HCT116 (cell line): ENCODE results near the gene C9orf152. TPM values are rescaled to one million over a fixed set of nuclear protein-coding genes. Genes with fewer than 3 reads are reported as not detected.
"Not testable (repeated sequence)": the region's sequence is repeated elsewhere in the genome, so short reads cannot be mapped to it uniquely, and the experiment has no call there.

Experiments used
- ATAC-seq: fragments of 200-7000 bp; cut with Tn5 transposase; 2 replicates; pipeline ENCODE4 v1.9.1; 2020; ENCODE audit warnings: mild to moderate bottlenecking, moderate library complexity
- BruUV-seq: library from RNA; stranded (reverse); fragments of 400-500 nt; replicated peaks from 2 replicates; lab custom pipeline; 2021; lab: Mats Ljungman, UMichigan
- CTCF ChIA-PET: fragments of 300-600 bp; sonication (Branson Sonifier 250); formaldehyde crosslinking; loops from one replicate; lab custom pipeline; 2021; ENCODE audit warnings: antibody characterized with exemption; lab: Charles Lee
- POLR2A ChIA-PET: fragments of 300-600, 350-600 bp; sonication (Branson Sonifier 250); formaldehyde crosslinking; loops from one replicate; lab custom pipeline; 2021; ENCODE audit warnings: antibody characterized with exemption; lab: Charles Lee
- RAD21 ChIA-PET, 2 experiments: fragments of 300-600 bp; sonication (Branson Sonifier 250); formaldehyde crosslinking; loops; one replicate each; lab custom pipeline; 2023; ENCODE audit warnings: low total read pairs in 2 of 2; ENCODE audit not compliant: uncharacterized antibody in 2 of 2, unreplicated experiment in 2 of 2, low non-redundant PET in 1 of 2; lab: Charles Lee
- DNase-seq: peaks from one replicate; pipeline ENCODE4 v3.0.0-alpha.2; 2010; ENCODE audit warnings: low read depth, low spot score
- H2AFZ ChIP-seq: fragments of 200-600 bp; shearing (Covaris generic), sonication (generic); 2 replicates; pipeline ENCODE4 v1.6.1; 2017; ENCODE audit warnings: low read depth, mixed run types, mixed read lengths, antibody characterized with exemption, low read length; ENCODE audit not compliant: poor library complexity, severe bottlenecking
- H3K27ac ChIP-seq: 2 replicates; pipeline ENCODE4 v1.5.1; 2012; ENCODE audit warnings: low read depth, low read length
- H3K27me3 ChIP-seq: fragments of 200-600 bp; sonication (generic); 2 replicates; pipeline ENCODE4 v1.6.1; 2016; ENCODE audit warnings: mixed run types, low read length, mixed read lengths; ENCODE audit not compliant: insufficient read depth
- H3K36me3 ChIP-seq, 2 experiments: fragments of 200-500 bp in 1 of 2; fragments of 200-600 bp in 1 of 2; sonication (Bioruptor generic) in 1 of 2; sonication (generic) in 1 of 2; 2 replicates each; pipeline versions ENCODE4 v1.5.1 to v1.6.1; 2014 to 2016; ENCODE audit warnings: low read length in 2 of 2, inconsistent platforms in 1 of 2, mixed read lengths in 1 of 2, mixed run types in 1 of 2; ENCODE audit not compliant: insufficient read depth in 2 of 2, control insufficient read depth in 1 of 2
- H3K4me1 ChIP-seq, 2 experiments: fragments of 200-600 bp in 1 of 2; sonication (generic) in 1 of 2; 2 replicates each; pipeline versions ENCODE4 v1.5.1 to v1.6.1; 2012 to 2017; ENCODE audit warnings: low read length in 2 of 2, inconsistent platforms in 1 of 2, mild to moderate bottlenecking in 1 of 2, mixed read lengths in 1 of 2, mixed run types in 1 of 2, moderate library complexity in 1 of 2; ENCODE audit not compliant: insufficient read depth in 2 of 2, control insufficient read depth in 1 of 2
- H3K4me2 ChIP-seq: fragments of 200-600 bp; sonication (generic); 2 replicates; pipeline ENCODE4 v1.6.1; 2017; ENCODE audit warnings: mixed run types, low read length, mixed read lengths
- H3K4me3 ChIP-seq, 2 experiments: fragments of 200-600 bp in 1 of 2; sonication (generic) in 1 of 2; replicated peaks in 1 of 2; 2 replicates each; pipeline ENCODE4 v1.5.1; 2011 to 2016; ENCODE audit warnings: low read length in 2 of 2, control low read depth in 1 of 2, low read depth in 1 of 2, mild to moderate bottlenecking in 1 of 2, mixed read lengths in 1 of 2, mixed run types in 1 of 2
- H3K79me2 ChIP-seq: fragments of 200-600 bp; sonication (generic); 2 replicates; pipeline ENCODE4 v1.6.1; 2017; ENCODE audit warnings: mild to moderate bottlenecking, mixed run types, low read length, moderate library complexity, mixed read lengths; ENCODE audit not compliant: insufficient read depth
- H3K9ac ChIP-seq: fragments of 200-600 bp; sonication (generic); 2 replicates; pipeline ENCODE4 v1.6.1; 2016; ENCODE audit warnings: low read length, mixed read lengths
- H3K9me2 ChIP-seq: fragments of 200-600 bp; sonication (generic), shearing (Covaris generic); 2 replicates; pipeline ENCODE4 v1.6.1; 2017; ENCODE audit warnings: mixed run types, mild to moderate bottlenecking, moderate library complexity; ENCODE audit not compliant: insufficient read depth
- H3K9me3 ChIP-seq, 2 experiments: fragments of 200-500 bp in 1 of 2; fragments of 200-600 bp in 1 of 2; sonication (Bioruptor generic) in 1 of 2; sonication (generic) in 1 of 2; 2 replicates each; pipeline ENCODE4 v1.6.1; 2014 to 2017; ENCODE audit warnings: low read length in 2 of 2, mixed read lengths in 2 of 2, inconsistent platforms in 1 of 2, low read depth in 1 of 2, mild to moderate bottlenecking in 1 of 2, mixed run types in 1 of 2, moderate library complexity in 1 of 2; ENCODE audit not compliant: control insufficient read depth in 1 of 2, insufficient read depth in 1 of 2
- H4K20me1 ChIP-seq: fragments of 200-600 bp; sonication (generic), shearing (Covaris generic); 2 replicates; pipeline ENCODE4 v1.6.1; 2017; ENCODE audit warnings: mixed run types, mild to moderate bottlenecking, moderate library complexity; ENCODE audit not compliant: insufficient read depth
- CEBPB ChIP-seq: IDR thresholded peaks from 2 replicates; pipeline ENCODE4 v1.6.1; 2012; ENCODE audit warnings: low read depth
- EZH2 ChIP-seq: fragments of 200-600 bp; sonication (generic); IDR thresholded peaks from 2 replicates; pipeline ENCODE4 v1.6.1; 2017; ENCODE audit warnings: antibody characterized with exemption, mixed run types
- EZH2phosphoT487 ChIP-seq: fragments of 200-600 bp; IDR thresholded peaks from 2 replicates; pipeline ENCODE4 v1.6.1; 2018; ENCODE audit warnings: antibody characterized with exemption, borderline replicate concordance
- JUND ChIP-seq: IDR thresholded peaks from 2 replicates; pipeline ENCODE4 v1.6.1; 2012
- POLR2A ChIP-seq: IDR thresholded peaks from 2 replicates; pipeline ENCODE4 v1.7.0; 2011; ENCODE audit warnings: borderline replicate concordance; ENCODE audit not compliant: insufficient read depth, insufficient read length; ENCODE audit errors: extremely low read depth
- RAD21 ChIP-seq: IDR thresholded peaks from 2 replicates; pipeline ENCODE4 v1.6.1; 2012; ENCODE audit warnings: low read depth, mild to moderate bottlenecking
- SRF ChIP-seq: IDR thresholded peaks from 2 replicates; pipeline ENCODE4 v1.6.1; 2012; ENCODE audit warnings: low read depth
- intact Hi-C: fragments of 100-400 bp; cut with micrococcal nuclease; formaldehyde crosslinking; loops from 2 replicates; pipeline ENCODE4 v1.10.0; 2022
- total RNA-seq: library from RNA; stranded (reverse); gene quantifications from one replicate; pipeline ENCODE4 v1.2.1, GENCODE V29; 2021; ENCODE audit not compliant: unreplicated experiment
- TF ChIP-seq, protein P1 (sequence below), 3 experiments: fragments of 200-600 bp in 1 of 3; sonication (generic) in 1 of 3; IDR thresholded peaks in 2 of 3; conservative IDR thresholded peaks in 1 of 3; 2 replicates each; pipeline ENCODE4 v1.5.1; 2012 to 2017; ENCODE audit warnings: low read depth in 2 of 3, low read length in 2 of 3, antibody characterized with exemption in 1 of 3, borderline replicate concordance in 1 of 3, control low read depth in 1 of 3, mild to moderate bottlenecking in 1 of 3, mixed read lengths in 1 of 3, mixed run types in 1 of 3, moderate library complexity in 1 of 3; ENCODE audit not compliant: insufficient read depth in 1 of 3
- TF ChIP-seq, protein P2 (sequence below): IDR thresholded peaks from 2 replicates; pipeline ENCODE4 v1.6.1; 2012

The C9orf152 gene
- total RNA-seq, 1 experiment from 2014 or later: not detected

DNA sequence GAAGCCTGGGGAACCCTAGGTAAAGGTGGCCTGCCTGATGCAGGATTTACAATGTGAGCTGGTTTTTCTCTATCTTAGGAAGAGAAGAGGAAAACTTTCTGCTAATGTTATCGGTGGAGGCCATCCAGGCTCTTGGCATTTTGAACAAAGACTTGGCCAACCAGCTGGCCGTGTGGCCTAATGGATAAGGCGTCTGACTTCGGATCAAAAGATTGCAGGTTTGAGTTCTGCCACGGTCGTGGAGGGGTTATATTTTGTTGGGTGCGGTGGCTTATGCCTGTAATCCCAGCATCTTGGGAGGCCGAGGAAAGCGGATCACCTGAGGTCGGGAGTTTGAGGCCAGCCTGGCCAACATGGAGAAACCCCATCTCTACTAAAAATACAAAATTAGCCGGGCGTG lies 9.6 kb downstream of the C9orf152 start:
- H3K36me3 ChIP-seq: no peaks in the 10 kb centered on the region
- no peak overlapping the region for H3K27ac ChIP-seq
- ATAC-seq (no peak), DNase-seq (no peak)
- H3K9ac ChIP-seq: no peak overlapping the region
- no peaks in the 10 kb centered on the region for H3K9me3 ChIP-seq
- no TSS peak for BruUV-seq
- H3K4me1 ChIP-seq: peaks cover 12 to 16% of the 10 kb centered on the region in 2 experiments
- no peak for TF ChIP-seq SRF
- no peak for TF ChIP-seq CEBPB
- H4K20me1 ChIP-seq: no peaks in the 10 kb centered on the region
- no peaks in the 10 kb centered on the region for H3K9me2 ChIP-seq
- intact Hi-C loops: no loop called here
- no peak overlapping the region for H3K4me2 ChIP-seq
- RAD21 ChIA-PET: no interaction called here
- no peak overlapping the region for H2AFZ ChIP-seq
- CTCF ChIA-PET: interaction anchor here (1.3 to 1.4 kb wide), 2 partner anchors 295 to 425 kb away, joined by 4 to 6 read pairs; no protein-coding TSS in a partner anchor
- H3K79me2 ChIP-seq: no peaks in the 10 kb centered on the region
- POLR2A ChIA-PET: no interaction called here
- no peak overlapping the region for H3K4me3 ChIP-seq
- H3K27me3 ChIP-seq: no peaks in the 10 kb centered on the region

DNA sequence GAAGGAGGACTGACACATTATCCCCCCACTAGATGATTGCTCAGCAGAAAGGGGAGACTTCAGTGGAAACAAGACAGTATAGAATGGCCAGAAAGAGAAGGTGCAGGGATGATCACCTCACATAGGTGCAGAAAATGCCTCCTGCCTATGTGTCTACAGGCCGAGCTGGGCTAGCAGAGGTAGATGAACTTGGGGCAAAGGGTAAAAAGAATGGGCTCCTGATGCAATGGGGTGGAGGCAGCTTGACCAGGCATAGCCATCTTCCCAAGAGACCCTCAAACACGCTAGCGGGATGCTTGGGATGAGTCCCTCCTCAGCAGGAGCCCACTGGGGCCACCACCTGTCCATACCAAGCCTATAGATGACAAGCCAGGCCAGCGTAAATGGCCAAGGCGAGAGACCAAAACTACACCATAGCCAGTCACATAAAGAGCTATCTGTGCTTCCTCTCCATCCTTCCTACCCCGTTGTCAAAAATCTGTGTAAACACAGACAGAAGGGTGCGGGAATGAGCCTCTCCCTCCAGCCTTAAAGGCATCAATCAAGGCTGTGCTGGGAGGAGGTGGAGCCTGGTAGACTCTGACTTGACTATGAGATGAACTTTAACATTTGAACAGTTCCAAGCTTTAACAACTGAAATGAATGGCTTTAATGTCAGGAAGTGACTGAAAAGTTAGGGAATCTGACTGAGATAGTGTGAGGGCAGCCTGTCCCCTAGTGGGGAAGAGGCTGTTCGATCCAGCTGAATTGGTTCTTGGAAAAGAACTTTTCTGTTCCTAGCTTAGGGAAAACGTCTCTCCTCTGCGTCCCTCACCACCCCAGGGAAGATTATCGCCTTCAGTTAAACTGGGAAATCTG lies 10.4 kb downstream of the C9orf152 start:
- H3K9ac ChIP-seq: no peak overlapping the region
- H3K4me1 ChIP-seq: peaks cover 12 to 20% of the 10 kb centered on the region in 2 experiments
- no peaks in the 10 kb centered on the region for H3K36me3 ChIP-seq
- H3K27ac ChIP-seq: no peak overlapping the region
- no peaks in the 10 kb centered on the region for H3K79me2 ChIP-seq
- H3K4me3 ChIP-seq: no peak overlapping the region
- ChIA-PET RAD21 (no interaction called here), CTCF (interaction anchor here (1.2 to 1.4 kb wide), 3 partner anchors 14 to 426 kb away, joined by 4 to 6 read pairs (median 5); no protein-coding TSS in a partner anchor), POLR2A (no interaction called here)
- no peak for DNase-seq
- BruUV-seq: no TSS peak
- H2AFZ ChIP-seq: no peak overlapping the region
- H3K9me2 ChIP-seq: no peaks in the 10 kb centered on the region
- TF ChIP-seq EZH2: no peak
- no peak for TF ChIP-seq EZH2phosphoT487
- TF ChIP-seq POLR2A: no peak
- TF ChIP-seq JUND: no peak
- TF ChIP-seq, protein P1, sequence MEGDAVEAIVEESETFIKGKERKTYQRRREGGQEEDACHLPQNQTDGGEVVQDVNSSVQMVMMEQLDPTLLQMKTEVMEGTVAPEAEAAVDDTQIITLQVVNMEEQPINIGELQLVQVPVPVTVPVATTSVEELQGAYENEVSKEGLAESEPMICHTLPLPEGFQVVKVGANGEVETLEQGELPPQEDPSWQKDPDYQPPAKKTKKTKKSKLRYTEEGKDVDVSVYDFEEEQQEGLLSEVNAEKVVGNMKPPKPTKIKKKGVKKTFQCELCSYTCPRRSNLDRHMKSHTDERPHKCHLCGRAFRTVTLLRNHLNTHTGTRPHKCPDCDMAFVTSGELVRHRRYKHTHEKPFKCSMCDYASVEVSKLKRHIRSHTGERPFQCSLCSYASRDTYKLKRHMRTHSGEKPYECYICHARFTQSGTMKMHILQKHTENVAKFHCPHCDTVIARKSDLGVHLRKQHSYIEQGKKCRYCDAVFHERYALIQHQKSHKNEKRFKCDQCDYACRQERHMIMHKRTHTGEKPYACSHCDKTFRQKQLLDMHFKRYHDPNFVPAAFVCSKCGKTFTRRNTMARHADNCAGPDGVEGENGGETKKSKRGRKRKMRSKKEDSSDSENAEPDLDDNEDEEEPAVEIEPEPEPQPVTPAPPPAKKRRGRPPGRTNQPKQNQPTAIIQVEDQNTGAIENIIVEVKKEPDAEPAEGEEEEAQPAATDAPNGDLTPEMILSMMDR (IDR thresholded peaks at IDR 0.05 in 2 of 3, conservative IDR thresholded peaks at IDR 0.05 in 1 of 3; ENCODE audit: borderline replicate concordance in 1 of 3, insufficient read depth in 1 of 3, low read depth in 2 of 3, low read length in 2 of 3): 0 out of 6 replicates have a peak, but pooled peaks of 1 of the 3 experiments have one; percentile 7
- TF ChIP-seq RAD21: peak; percentile 39; the same call in 1 of the 2 replicates
- TF ChIP-seq, protein P2, sequence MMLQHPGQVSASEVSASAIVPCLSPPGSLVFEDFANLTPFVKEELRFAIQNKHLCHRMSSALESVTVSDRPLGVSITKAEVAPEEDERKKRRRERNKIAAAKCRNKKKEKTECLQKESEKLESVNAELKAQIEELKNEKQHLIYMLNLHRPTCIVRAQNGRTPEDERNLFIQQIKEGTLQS: no peak
- H3K4me2 ChIP-seq: no peak overlapping the region
- H4K20me1 ChIP-seq: no peaks in the 10 kb centered on the region
- ATAC-seq: no peak; the same call in 1 of the 2 replicates
- H3K27me3 ChIP-seq: no peaks in the 10 kb centered on the region
- no peaks in the 10 kb centered on the region for H3K9me3 ChIP-seq
- intact Hi-C loops: no loop called here

DNA sequence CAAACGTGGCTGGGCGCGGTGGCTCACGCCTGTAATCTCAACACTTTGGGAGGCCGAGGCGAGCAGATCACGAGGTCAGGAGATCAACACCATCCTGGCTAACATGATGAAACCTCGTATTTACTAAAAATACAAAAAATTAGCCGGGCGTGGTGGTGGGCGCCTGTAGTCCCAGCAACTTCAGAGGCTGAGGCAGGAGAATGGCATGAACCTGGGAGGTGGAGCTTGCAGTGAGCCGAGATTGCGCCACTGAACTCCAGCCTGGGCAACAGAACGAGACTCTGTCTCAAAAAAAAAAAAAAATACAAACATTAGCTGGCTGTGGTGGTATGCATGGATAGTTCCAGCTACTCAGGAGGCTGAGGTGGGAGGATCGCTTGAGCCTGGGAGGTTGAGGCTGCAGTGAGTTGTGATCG lies 11.9 kb downstream of the C9orf152 start:
- H3K79me2 ChIP-seq, BruUV-seq, H3K9me2 ChIP-seq, H4K20me1 ChIP-seq, H2AFZ ChIP-seq, H3K27me3 ChIP-seq, intact Hi-C loops, ATAC-seq, CTCF ChIA-PET, RAD21 ChIA-PET, H3K4me2 ChIP-seq, POLR2A ChIA-PET, H3K4me3 ChIP-seq, H3K27ac ChIP-seq, H3K9ac ChIP-seq, H3K36me3 ChIP-seq, H3K9me3 ChIP-seq, DNase-seq: not testable (repeated sequence)
- peaks cover 12 to 20% of the 10 kb centered on the region in 2 experiments for H3K4me1 ChIP-seq
